Measurements from ENCODE around the gene NAALADL2. TPM values are rescaled to one million over a fixed set of nuclear protein-coding genes. Genes with fewer than 3 reads are reported as not detected.

The NAALADL2 gene
- total RNA-seq, 1 experiment from 2014 or later: 1.6 TPM

- H3K23me2 ChIP-seq (ENCODE audit: insufficient read length, low read depth, low read length, poor library complexity, severe bottlenecking): no peaks in the 10 kb centered on the region
- no peak overlapping the region for H4K5ac ChIP-seq (ENCODE audit: insufficient read length, low read depth, low read length)
- peaks cover 15 to 20% of the 10 kb centered on the region in 2 experiments for H3K4me1 Mint-ChIP-seq
- H3K18ac ChIP-seq (ENCODE audit: insufficient read length, low read depth, low read length): no peak overlapping the region
- no peak overlapping the region for H3K56ac ChIP-seq (ENCODE audit: insufficient read length, low read depth, low read length)
- no peak overlapping the region for H2BK5ac ChIP-seq (ENCODE audit: insufficient read length, low read length)
- DNase-seq: no peak
- H3K23ac ChIP-seq (ENCODE audit: insufficient read length, low read depth, low read length): no peak overlapping the region
- no peak overlapping the region for H3K14ac ChIP-seq (ENCODE audit: insufficient read depth, low read length)
- H3K4me1 ChIP-seq (ENCODE audit: insufficient read depth, low read length): no peaks in the 10 kb centered on the region
- TF ChIP-seq CTCF (conservative IDR thresholded peaks at IDR 0.05): no peak
- H3K79me2 ChIP-seq (ENCODE audit: insufficient read depth, low read length): no peaks in the 10 kb centered on the region
- H3K79me1 ChIP-seq (ENCODE audit: insufficient read depth, low read depth, low read length, poor library complexity, severe bottlenecking): no peaks in the 10 kb centered on the region
- H2BK120ac ChIP-seq (ENCODE audit: low read depth, low read length, poor library complexity, severe bottlenecking): no peak overlapping the region
- no peak overlapping the region for H2BK20ac ChIP-seq (ENCODE audit: low read depth, low read length, poor library complexity, severe bottlenecking)
- no peak overlapping the region for H3K4me2 ChIP-seq (ENCODE audit: insufficient read depth, insufficient read length, low read length)
- H3K4me3 Mint-ChIP-seq: no peak overlapping the region
- no peaks in the 10 kb centered on the region for H3K9me3 ChIP-seq (ENCODE audit: control insufficient read depth, low read depth, low read length)
- H3K4ac ChIP-seq (ENCODE audit: low read depth, low read length): no peak overlapping the region
- no peak overlapping the region for H2BK12ac ChIP-seq (ENCODE audit: insufficient read length, low read depth, low read length)
- H2AK5ac ChIP-seq (ENCODE audit: insufficient read length, low read length): no peak overlapping the region
- no peak overlapping the region for H3K27ac ChIP-seq (ENCODE audit: insufficient read length, low read depth, low read length)
- no peak overlapping the region for H2AFZ ChIP-seq (ENCODE audit: low read length)
- no peaks in the 10 kb centered on the region for H3K27me3 ChIP-seq (ENCODE audit: insufficient read depth, low read length)
- H4K20me1 ChIP-seq (ENCODE audit: control insufficient read depth, insufficient read depth, insufficient read length): no peaks in the 10 kb centered on the region
- H3K27ac Mint-ChIP-seq: no peak overlapping the region
- no peaks in the 10 kb centered on the region for H3K36me3 Mint-ChIP-seq (ENCODE audit: insufficient read depth in 1 of 3, low read depth in 3 of 3)
- no peak overlapping the region for H4K8ac ChIP-seq (replicated peaks; ENCODE audit: insufficient read length, low read depth, low read length)
- no peak overlapping the region for H2BK15ac ChIP-seq (ENCODE audit: low read depth, low read length)
- H4K91ac ChIP-seq (ENCODE audit: insufficient read length, low read depth, low read length): no peak overlapping the region
- no CpG with 5 or more reads among the region's 3 CpGs for WGBS (ENCODE audit: extremely low coverage, insufficient read length, low lambda C conversion rate)
- no peaks in the 10 kb centered on the region for H3K27me3 Mint-ChIP-seq (ENCODE audit: low read depth)
- H3K9me3 Mint-ChIP-seq: no peaks in the 10 kb centered on the region
- H3T11ph ChIP-seq (ENCODE audit: low read length): no peak overlapping the region
- H3K9ac ChIP-seq (ENCODE audit: extremely low read depth, insufficient read length, low read length): no peak overlapping the region
Measured at GRCh38 chr3:174859756-174860155, 622 bp downstream of the NAALADL2 start.

All from H9 (cell line).